ENCODE results near the gene PLEKHO2.

- TF ChIP-seq YY1 (IDR thresholded peaks at IDR 0.05; ENCODE audit: insufficient read depth, insufficient read length), result no peak
- no peak for TF ChIP-seq ZNF274 (IDR thresholded peaks at IDR 0.05; ENCODE audit: low read depth, low read length)
Observed at GRCh38 chr15:64911311-64912186, 69.8 kb downstream of the PLEKHO2 start, which contains the start of gene ANKDD1A.

All from NT2/D1 (cell line).